ENCODE measurements around the gene PHACTR4.
"Not testable (repeated sequence)": the region's sequence is repeated elsewhere in the genome, so short reads cannot be mapped to it uniquely, and the experiment has no call there.

PHACTR4 gene

DNA sequence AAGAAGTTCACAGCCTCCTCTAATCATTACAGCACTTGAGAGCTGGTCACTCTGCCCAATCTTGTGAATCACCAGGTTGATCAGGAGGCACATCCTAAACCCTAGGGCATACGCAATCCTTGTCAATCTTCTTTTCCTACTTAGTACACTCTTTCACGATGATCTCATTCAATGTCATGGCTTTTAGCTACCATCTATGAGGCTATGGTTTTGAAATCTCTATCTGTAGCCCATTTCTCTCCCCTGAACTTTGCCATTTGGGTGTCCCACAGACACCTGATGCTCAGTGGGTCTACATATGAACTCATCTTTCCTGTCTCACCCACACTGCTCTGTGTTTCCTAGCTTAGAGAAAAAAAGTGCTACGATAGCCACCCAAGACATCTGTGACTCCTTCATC is 42.6 kb upstream of the PHACTR4 start:
- Histone ChIP-seq H3K14ac (ENCODE audit: low read length) (no peak overlapping the region), H3K36me3 (ENCODE audit: control insufficient read depth in 1 of 2, insufficient read depth in 2 of 2, low read length in 2 of 2) (peaks cover 7 to 8% of the 10 kb centered on the region in 2 experiments), H3K79me1 (ENCODE audit: low read length) (peaks cover 12% of the 10 kb centered on the region), H4K91ac (ENCODE audit: low read depth, low read length) (no peak overlapping the region), H3K18ac (ENCODE audit: low read length) (no peak overlapping the region), H4K8ac (ENCODE audit: low read depth, low read length) (no peak overlapping the region), H3K79me2 (ENCODE audit: control insufficient read depth, insufficient read depth, low read length, poor library complexity) (peaks cover 4% of the 10 kb centered on the region), H3K4me1 (ENCODE audit: control insufficient read depth in 1 of 2, insufficient read depth in 2 of 2, low read length in 2 of 2) (peaks cover 4 to 6% of the 10 kb centered on the region in 2 experiments), H4K12ac (ENCODE audit: low read depth, low read length) (no peak overlapping the region), H3K27me3 (ENCODE audit: insufficient read depth, low read length) (no peaks in the 10 kb centered on the region), H2AFZ (ENCODE audit: insufficient read depth, low read length, poor library complexity) (no peak overlapping the region), H2AK5ac (ENCODE audit: low read length) (no peak overlapping the region), H3K23ac (ENCODE audit: low read length) (no peak overlapping the region), H3K27ac (ENCODE audit: low read depth, low read length) (no peak overlapping the region), H3K4me3 (ENCODE audit: low read depth, low read length) (no peak overlapping the region), H3K9ac (ENCODE audit: low read length) (no peak overlapping the region), H2BK120ac (ENCODE audit: insufficient read depth, low read length, poor library complexity) (no peak overlapping the region), H3K9me3 (ENCODE audit: insufficient read depth, low read depth, low read length) (no peaks in the 10 kb centered on the region), H3K4ac (ENCODE audit: low read depth, low read length) (no peak overlapping the region), H2BK12ac (ENCODE audit: low read length) (no peak overlapping the region), H2BK5ac (ENCODE audit: low read depth, low read length, poor library complexity) (no peak overlapping the region), H3K4me2 (ENCODE audit: low read length) (no peak overlapping the region)
- WGBS (ENCODE audit: extremely low coverage, insufficient coverage, insufficient read length), result no CpG with 5 or more reads among the region's 3 CpGs
- no peak for DNase-seq

- H3K27me3 ChIP-seq (ENCODE audit: insufficient read depth, low read length); H2BK5ac ChIP-seq (ENCODE audit: low read depth, low read length, poor library complexity); H3K9ac ChIP-seq (ENCODE audit: low read length); H2AFZ ChIP-seq (ENCODE audit: insufficient read depth, low read length, poor library complexity); H3K23ac ChIP-seq (ENCODE audit: low read length); H3K79me2 ChIP-seq (ENCODE audit: control insufficient read depth, insufficient read depth, low read length, poor library complexity); DNase-seq; H3K9me3 ChIP-seq (ENCODE audit: insufficient read depth, low read depth, low read length); H3K27ac ChIP-seq (ENCODE audit: low read depth, low read length); H3K4ac ChIP-seq (ENCODE audit: low read depth, low read length); H3K4me1 ChIP-seq (ENCODE audit: control insufficient read depth in 1 of 2, insufficient read depth in 2 of 2, low read length in 2 of 2); H2AK5ac ChIP-seq (ENCODE audit: low read length); H3K4me3 ChIP-seq (ENCODE audit: low read depth, low read length); H3K18ac ChIP-seq (ENCODE audit: low read length); H2BK12ac ChIP-seq (ENCODE audit: low read length); H4K8ac ChIP-seq (ENCODE audit: low read depth, low read length); H4K12ac ChIP-seq (ENCODE audit: low read depth, low read length); H3K4me2 ChIP-seq (ENCODE audit: low read length); H2BK120ac ChIP-seq (ENCODE audit: insufficient read depth, low read length, poor library complexity); H4K91ac ChIP-seq (ENCODE audit: low read depth, low read length); H3K14ac ChIP-seq (ENCODE audit: low read length): not testable (repeated sequence)
- no CpG with 5 or more reads among the region's 11 CpGs for WGBS (ENCODE audit: extremely low coverage, insufficient coverage, insufficient read length)
- peaks cover 7 to 11% of the 10 kb centered on the region in 2 experiments for H3K36me3 ChIP-seq (ENCODE audit: control insufficient read depth in 1 of 2, insufficient read depth in 2 of 2, low read length in 2 of 2)
- peaks cover 12% of the 10 kb centered on the region for H3K79me1 ChIP-seq (ENCODE audit: low read length)
Measured at GRCh38 chr1:28327431-28327830, 42.1 kb upstream of the PHACTR4 start.

DNA sequence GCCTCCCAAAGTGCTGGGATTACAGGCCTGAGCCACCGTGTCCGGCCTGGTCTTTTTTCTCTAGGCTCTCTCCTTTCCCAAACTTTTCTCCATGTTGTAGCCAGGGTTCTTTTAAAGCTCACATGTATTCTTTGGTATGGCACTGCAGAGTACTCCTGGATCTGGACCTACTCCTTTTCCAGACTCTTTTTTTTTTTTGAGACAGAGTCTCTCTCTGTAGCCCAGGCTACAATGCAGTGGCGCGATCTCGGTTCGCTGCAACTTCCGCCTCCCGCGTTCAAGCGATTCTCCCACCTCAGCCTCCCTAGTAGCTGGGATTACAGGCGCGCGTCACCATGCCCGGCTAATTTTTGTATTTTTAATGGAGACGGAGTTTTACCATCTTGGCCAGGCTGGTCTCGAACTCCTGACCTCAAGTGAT is 41.3 kb upstream of the PHACTR4 start:
- Histone ChIP-seq H3K27ac (ENCODE audit: low read depth, low read length) (no peak overlapping the region), H4K91ac (ENCODE audit: low read depth, low read length) (peak overlapping the region; percentile 72), H3K14ac (ENCODE audit: low read length) (peak overlapping the region; percentile 74), H2BK12ac (ENCODE audit: low read length) (no peak overlapping the region), H3K4me2 (ENCODE audit: low read length) (peak overlapping the region; percentile 95), H3K18ac (ENCODE audit: low read length) (no peak overlapping the region), H3K4me3 (ENCODE audit: low read depth, low read length) (no peak overlapping the region), H2AK5ac (ENCODE audit: low read length) (peak overlapping the region; percentile 63), H3K27me3 (ENCODE audit: insufficient read depth, low read length) (no peaks in the 10 kb centered on the region), H2AFZ (ENCODE audit: insufficient read depth, low read length, poor library complexity) (peak overlapping the region; percentile 85), H3K79me1 (ENCODE audit: low read length) (peaks cover 12% of the 10 kb centered on the region), H3K4me1 (ENCODE audit: control insufficient read depth in 1 of 2, insufficient read depth in 2 of 2, low read length in 2 of 2) (peaks cover 4 to 6% of the 10 kb centered on the region in 2 experiments), H2BK120ac (ENCODE audit: insufficient read depth, low read length, poor library complexity) (peak overlapping the region; percentile 55), H3K9ac (ENCODE audit: low read length) (no peak overlapping the region), H3K23ac (ENCODE audit: low read length) (no peak overlapping the region), H3K36me3 (ENCODE audit: control insufficient read depth in 1 of 2, insufficient read depth in 2 of 2, low read length in 2 of 2) (peaks cover 7 to 12% of the 10 kb centered on the region in 2 experiments), H2BK5ac (ENCODE audit: low read depth, low read length, poor library complexity) (no peak overlapping the region), H4K8ac (ENCODE audit: low read depth, low read length) (peak overlapping the region; percentile 99), H3K4ac (ENCODE audit: low read depth, low read length) (no peak overlapping the region), H3K79me2 (ENCODE audit: control insufficient read depth, insufficient read depth, low read length, poor library complexity) (peaks cover 4% of the 10 kb centered on the region), H3K9me3 (ENCODE audit: insufficient read depth, low read depth, low read length) (no peaks in the 10 kb centered on the region), H4K12ac (ENCODE audit: low read depth, low read length) (peak overlapping the region; percentile 81)
- DNase-seq, result no peak
- no CpG with 5 or more reads among the region's 16 CpGs for WGBS (ENCODE audit: extremely low coverage, insufficient coverage, insufficient read length)

DNA sequence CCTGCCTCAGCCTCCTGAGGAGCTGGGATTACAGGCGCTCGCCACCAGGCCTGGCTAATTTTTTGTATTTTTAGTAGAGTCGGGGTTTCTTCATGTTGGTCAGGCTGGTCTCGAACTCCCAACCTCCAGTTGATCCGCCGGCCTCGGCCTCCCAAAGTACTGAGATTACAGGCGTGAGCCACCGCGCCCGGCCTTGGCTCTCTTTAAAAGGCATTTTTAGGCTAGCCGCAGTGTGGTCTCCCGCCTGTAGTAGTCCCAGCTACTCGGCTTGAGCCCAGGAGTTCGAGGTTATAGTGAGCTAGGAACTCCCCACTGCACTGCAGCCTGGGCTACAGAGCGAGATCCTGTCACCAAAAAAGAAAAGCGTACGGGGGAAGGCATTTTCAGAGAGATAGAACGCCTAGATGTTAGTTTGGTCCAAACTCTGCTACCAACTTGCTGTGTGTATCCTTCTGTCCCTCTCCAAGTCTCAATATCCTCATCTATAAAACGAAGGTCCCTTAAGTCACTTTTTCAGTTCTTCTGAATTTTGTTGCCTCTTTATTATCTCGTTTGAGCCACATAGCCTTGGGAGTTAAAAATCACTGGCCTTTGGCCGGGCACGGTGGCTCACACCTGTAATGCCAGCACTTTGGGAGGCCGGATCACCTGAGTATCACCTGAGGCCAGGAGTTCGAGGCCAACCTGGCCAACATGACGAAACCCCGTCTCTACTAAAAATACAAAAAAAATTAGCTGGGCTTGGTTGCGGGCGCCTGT is 40.0 kb upstream of the PHACTR4 start:
- peak overlapping the region; percentile 94 for H4K12ac ChIP-seq (ENCODE audit: low read depth, low read length)
- H3K4me3 ChIP-seq (ENCODE audit: low read depth, low read length), result peak overlapping the region; percentile 65
- H3K27me3 ChIP-seq (ENCODE audit: insufficient read depth, low read length), result no peaks in the 10 kb centered on the region
- peak overlapping the region; percentile 88 for H3K27ac ChIP-seq (ENCODE audit: low read depth, low read length)
- H2BK12ac ChIP-seq (ENCODE audit: low read length), result no peak overlapping the region
- H3K14ac ChIP-seq (ENCODE audit: low read length), result peak overlapping the region; percentile 11
- no peaks in the 10 kb centered on the region for H3K9me3 ChIP-seq (ENCODE audit: insufficient read depth, low read depth, low read length)
- peaks cover 12% of the 10 kb centered on the region for H3K79me1 ChIP-seq (ENCODE audit: low read length)
- peak overlapping the region; percentile 29 for H3K18ac ChIP-seq (ENCODE audit: low read length)
- peaks cover 4 to 6% of the 10 kb centered on the region in 2 experiments for H3K4me1 ChIP-seq (ENCODE audit: control insufficient read depth in 1 of 2, insufficient read depth in 2 of 2, low read length in 2 of 2)
- peak overlapping the region; percentile 46 for H2BK120ac ChIP-seq (ENCODE audit: insufficient read depth, low read length, poor library complexity)
- H3K79me2 ChIP-seq (ENCODE audit: control insufficient read depth, insufficient read depth, low read length, poor library complexity), result peaks cover 4% of the 10 kb centered on the region
- H2BK5ac ChIP-seq (ENCODE audit: low read depth, low read length, poor library complexity), result peak overlapping the region; percentile 27
- H2AK5ac ChIP-seq (ENCODE audit: low read length), result peak overlapping the region; percentile 54
- peak overlapping the region; percentile 95 for H3K4me2 ChIP-seq (ENCODE audit: low read length)
- WGBS (ENCODE audit: extremely low coverage, insufficient coverage, insufficient read length), result no CpG with 5 or more reads among the region's 29 CpGs
- H3K23ac ChIP-seq (ENCODE audit: low read length), result peak overlapping the region; percentile 98
- H4K91ac ChIP-seq (ENCODE audit: low read depth, low read length), result peak overlapping the region; percentile 32
- peak overlapping the region; percentile 43 for H3K4ac ChIP-seq (ENCODE audit: low read depth, low read length)
- peak; percentile 42 to 66 for DNase-seq
- H2AFZ ChIP-seq (ENCODE audit: insufficient read depth, low read length, poor library complexity), result no peak overlapping the region
- H3K9ac ChIP-seq (ENCODE audit: low read length), result peak overlapping the region; percentile 86
- H3K36me3 ChIP-seq (ENCODE audit: control insufficient read depth in 1 of 2, insufficient read depth in 2 of 2, low read length in 2 of 2), result peaks cover 10 to 16% of the 10 kb centered on the region in 2 experiments
- H4K8ac ChIP-seq (ENCODE audit: low read depth, low read length), result peak overlapping the region; percentile 96
